HepG2 (cell line): ENCODE results near the gene DRAP1. TPM values are rescaled to one million over a fixed set of nuclear protein-coding genes. Genes with fewer than 3 reads are reported as not detected.

ENCODE experiments used
- AHDC1 ChIP-seq: sonication (generic); formaldehyde crosslinking; IDR thresholded peaks from 2 replicates; pipeline ENCODE4 v1.5.1; 2020; ENCODE audit warnings: mild to moderate bottlenecking, missing genetic modification reagents, borderline replicate concordance
- CREBL2 ChIP-seq: sonication (generic); formaldehyde crosslinking; IDR thresholded peaks from 2 replicates; pipeline ENCODE4 v1.8.1; 2023; ENCODE audit warnings: missing genetic modification reagents, mild to moderate bottlenecking, borderline replicate concordance
- ISX ChIP-seq: sonication (generic); formaldehyde crosslinking; conservative IDR thresholded peaks from 2 replicates; pipeline ENCODE4 v1.5.0; 2020; ENCODE audit warnings: missing genetic modification reagents
- NFIC ChIP-seq: IDR thresholded peaks from 2 replicates; pipeline ENCODE4 v1.6.1; 2012; ENCODE audit warnings: mild to moderate bottlenecking, low read length, inconsistent platforms
- TFDP2 ChIP-seq: sonication (generic); formaldehyde crosslinking; IDR thresholded peaks from 2 replicates; pipeline ENCODE4 v1.4.0; 2020; ENCODE audit warnings: missing genetic modification reagents
- ZMAT5 ChIP-seq: sonication (generic); formaldehyde crosslinking; IDR thresholded peaks from 2 replicates; pipeline ENCODE4 v1.5.0; 2020; ENCODE audit warnings: mild to moderate bottlenecking, low read depth, missing genetic modification reagents, borderline replicate concordance
- ZMYM3 ChIP-seq: sonication (generic); formaldehyde crosslinking; IDR thresholded peaks from 2 replicates; pipeline ENCODE4 v1.5.1; 2020; ENCODE audit warnings: mild to moderate bottlenecking, missing genetic modification reagents
- ZNF577 ChIP-seq: sonication (generic); formaldehyde crosslinking; IDR thresholded peaks from 2 replicates; pipeline ENCODE4 v1.4.0; 2020; ENCODE audit warnings: mild to moderate bottlenecking, low read depth, missing genetic modification reagents, borderline replicate concordance
- ZNF619 ChIP-seq: sonication (generic); formaldehyde crosslinking; IDR thresholded peaks from 2 replicates; pipeline ENCODE4 v1.4.0; 2020; ENCODE audit warnings: mild to moderate bottlenecking, missing genetic modification reagents
- ZNF747 ChIP-seq: sonication (generic); formaldehyde crosslinking; IDR thresholded peaks from 2 replicates; pipeline ENCODE4 v1.8.1; 2023; ENCODE audit warnings: missing genetic modification reagents, mild to moderate bottlenecking, borderline replicate concordance
- ZNF788 ChIP-seq: sonication (generic); formaldehyde crosslinking; IDR thresholded peaks from 2 replicates; pipeline ENCODE4 v1.5.0; 2020; ENCODE audit warnings: mild to moderate bottlenecking, missing genetic modification reagents, borderline replicate concordance
- polyA plus RNA-seq, 8 experiments: library from polyadenylated mRNA; depleted of rRNA in 3 of 8; stranded (reverse) in 7 of 8; unstranded in 1 of 8; fragments of >200 nt; fragmentation: Illumina TruSeq in 4 of 8; extraction: Trizol in 4 of 8; gene quantifications; 2 replicates each; pipeline versions ENCODE4 v1.2.1 to v1.2.3, GENCODE V29; 2011 to 2016; ENCODE audit warnings: low read depth in 4 of 8, missing spikeins in 1 of 8, mixed read lengths in 1 of 8; ENCODE audit not compliant: insufficient read depth in 1 of 8
- total RNA-seq, 5 experiments: library from RNA; depleted of rRNA; stranded (reverse); fragments of >200 nt; fragmentation: Illumina TruSeq; extraction: Trizol; gene quantifications; 2 replicates each; pipeline ENCODE4 v1.2.3, GENCODE V29; 2016; ENCODE audit warnings: low read depth in 1 of 5
- TF ChIP-seq, protein P1 (sequence below): IDR thresholded peaks from 2 replicates; pipeline ENCODE4 v1.6.1; 2018; ENCODE audit warnings: missing genetic modification reagents
- TF ChIP-seq, protein P2 (sequence below): sonication (generic); formaldehyde crosslinking; IDR thresholded peaks from 2 replicates; pipeline ENCODE4 v1.5.0; 2020; ENCODE audit warnings: mild to moderate bottlenecking, missing genetic modification reagents, borderline replicate concordance
- TF ChIP-seq, protein P3 (sequence below): IDR thresholded peaks from 2 replicates; pipeline ENCODE4 v1.6.1; 2016; ENCODE audit warnings: low read depth, borderline replicate concordance

The DRAP1 gene
- total and polyA plus RNA-seq, 2 of the 13 experiments (the other 11 are each of a cell fraction or from before 2014, with no cell fraction given), result 46.8 to 52.3 TPM

GRCh38 chr11:65952052-65952521 is 32.9 kb downstream of the DRAP1 start (continued):
- TF ChIP-seq ZNF619 (CRISPR knock-in tag) (no peak), NFIC (no peak), ZNF788 (no peak), ZMYM3 (CRISPR knock-in tag) (peak; percentile 90), ZNF577 (no peak), CREBL2 (CRISPR knock-in tag) (no peak), TFDP2 (no peak), ZNF747 (CRISPR knock-in tag) (no peak), ISX (CRISPR knock-in tag) (no peak), AHDC1 (CRISPR knock-in tag) (no peak), ZMAT5 (no peak)
- TF ChIP-seq, protein P1, sequence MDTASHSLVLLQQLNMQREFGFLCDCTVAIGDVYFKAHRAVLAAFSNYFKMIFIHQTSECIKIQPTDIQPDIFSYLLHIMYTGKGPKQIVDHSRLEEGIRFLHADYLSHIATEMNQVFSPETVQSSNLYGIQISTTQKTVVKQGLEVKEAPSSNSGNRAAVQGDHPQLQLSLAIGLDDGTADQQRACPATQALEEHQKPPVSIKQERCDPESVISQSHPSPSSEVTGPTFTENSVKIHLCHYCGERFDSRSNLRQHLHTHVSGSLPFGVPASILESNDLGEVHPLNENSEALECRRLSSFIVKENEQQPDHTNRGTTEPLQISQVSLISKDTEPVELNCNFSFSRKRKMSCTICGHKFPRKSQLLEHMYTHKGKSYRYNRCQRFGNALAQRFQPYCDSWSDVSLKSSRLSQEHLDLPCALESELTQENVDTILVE (CRISPR knock-in tag), result 0 out of 2 replicates have a peak, but pooled peaks have one; percentile 23
- TF ChIP-seq, protein P2, sequence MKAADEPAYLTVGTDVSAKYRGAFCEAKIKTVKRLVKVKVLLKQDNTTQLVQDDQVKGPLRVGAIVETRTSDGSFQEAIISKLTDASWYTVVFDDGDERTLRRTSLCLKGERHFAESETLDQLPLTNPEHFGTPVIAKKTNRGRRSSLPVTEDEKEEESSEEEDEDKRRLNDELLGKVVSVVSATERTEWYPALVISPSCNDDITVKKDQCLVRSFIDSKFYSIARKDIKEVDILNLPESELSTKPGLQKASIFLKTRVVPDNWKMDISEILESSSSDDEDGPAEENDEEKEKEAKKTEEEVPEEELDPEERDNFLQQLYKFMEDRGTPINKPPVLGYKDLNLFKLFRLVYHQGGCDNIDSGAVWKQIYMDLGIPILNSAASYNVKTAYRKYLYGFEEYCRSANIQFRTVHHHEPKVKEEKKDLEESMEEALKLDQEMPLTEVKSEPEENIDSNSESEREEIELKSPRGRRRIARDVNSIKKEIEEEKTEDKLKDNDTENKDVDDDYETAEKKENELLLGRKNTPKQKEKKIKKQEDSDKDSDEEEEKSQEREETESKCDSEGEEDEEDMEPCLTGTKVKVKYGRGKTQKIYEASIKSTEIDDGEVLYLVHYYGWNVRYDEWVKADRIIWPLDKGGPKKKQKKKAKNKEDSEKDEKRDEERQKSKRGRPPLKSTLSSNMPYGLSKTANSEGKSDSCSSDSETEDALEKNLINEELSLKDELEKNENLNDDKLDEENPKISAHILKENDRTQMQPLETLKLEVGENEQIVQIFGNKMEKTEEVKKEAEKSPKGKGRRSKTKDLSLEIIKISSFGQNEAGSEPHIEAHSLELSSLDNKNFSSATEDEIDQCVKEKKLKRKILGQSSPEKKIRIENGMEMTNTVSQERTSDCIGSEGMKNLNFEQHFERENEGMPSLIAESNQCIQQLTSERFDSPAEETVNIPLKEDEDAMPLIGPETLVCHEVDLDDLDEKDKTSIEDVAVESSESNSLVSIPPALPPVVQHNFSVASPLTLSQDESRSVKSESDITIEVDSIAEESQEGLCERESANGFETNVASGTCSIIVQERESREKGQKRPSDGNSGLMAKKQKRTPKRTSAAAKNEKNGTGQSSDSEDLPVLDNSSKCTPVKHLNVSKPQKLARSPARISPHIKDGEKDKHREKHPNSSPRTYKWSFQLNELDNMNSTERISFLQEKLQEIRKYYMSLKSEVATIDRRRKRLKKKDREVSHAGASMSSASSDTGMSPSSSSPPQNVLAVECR (CRISPR knock-in tag), result peak; percentile 47; the same call in 1 of the 2 replicates
- TF ChIP-seq, protein P3, sequence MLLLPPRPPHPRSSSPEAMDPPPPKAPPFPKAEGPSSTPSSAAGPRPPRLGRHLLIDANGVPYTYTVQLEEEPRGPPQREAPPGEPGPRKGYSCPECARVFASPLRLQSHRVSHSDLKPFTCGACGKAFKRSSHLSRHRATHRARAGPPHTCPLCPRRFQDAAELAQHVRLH (CRISPR knock-in tag), result 0 out of 2 replicates have a peak, but pooled peaks have one; percentile 64
